Measurements from ENCODE around the gene SLC27A4.
"Not testable (repeated sequence)": the region's sequence is repeated elsewhere in the genome, so short reads cannot be mapped to it uniquely, and the experiment has no call there.

The SLC27A4 gene

GRCh38 chr9:128325629-128326028 lies 14.7 kb upstream of the SLC27A4 start:
- DNase-seq: no peak

- no peak for DNase-seq
These were observed 6.9 kb upstream of the SLC27A4 start for GRCh38 chr9:128333451-128333869.

DNA sequence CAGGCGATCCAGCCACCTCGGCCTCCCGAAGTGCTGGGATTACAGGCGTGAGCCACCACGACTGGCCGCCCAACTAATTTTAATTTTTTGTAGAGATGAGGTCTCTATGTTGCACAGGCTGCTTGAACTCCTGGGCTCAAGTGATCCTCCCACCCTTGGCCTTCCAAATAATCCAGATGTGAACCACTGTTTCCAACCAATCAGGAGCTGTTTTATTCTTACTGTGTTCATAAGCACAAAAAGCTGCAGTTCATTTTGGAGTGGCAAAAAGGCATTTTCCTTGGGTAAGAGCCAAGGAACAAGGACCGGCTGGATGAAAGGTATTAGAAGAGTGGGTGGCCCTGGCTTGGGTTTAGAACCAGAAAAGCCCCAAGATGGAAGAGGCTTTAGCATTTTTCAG lies 5.2 kb upstream of the SLC27A4 start:
- no peak for DNase-seq

GRCh38 chr9:128335914-128336313 lies 4.4 kb upstream of the SLC27A4 start:
- no peak for DNase-seq

GRCh38 chr9:128337936-128338335 lies 2.4 kb upstream of the SLC27A4 start:
- DNase-seq: no peak

- not testable (repeated sequence) for DNase-seq
These were observed 1.3 kb upstream of the SLC27A4 start for GRCh38 chr9:128338852-128339614.

- DNase-seq: no peak
These were observed 536 bp downstream of the SLC27A4 start for GRCh38 chr9:128340691-128341434.

GRCh38 chr9:128341435-128341849 lies 1.1 kb downstream of the SLC27A4 start:
- DNase-seq: no peak

DNA sequence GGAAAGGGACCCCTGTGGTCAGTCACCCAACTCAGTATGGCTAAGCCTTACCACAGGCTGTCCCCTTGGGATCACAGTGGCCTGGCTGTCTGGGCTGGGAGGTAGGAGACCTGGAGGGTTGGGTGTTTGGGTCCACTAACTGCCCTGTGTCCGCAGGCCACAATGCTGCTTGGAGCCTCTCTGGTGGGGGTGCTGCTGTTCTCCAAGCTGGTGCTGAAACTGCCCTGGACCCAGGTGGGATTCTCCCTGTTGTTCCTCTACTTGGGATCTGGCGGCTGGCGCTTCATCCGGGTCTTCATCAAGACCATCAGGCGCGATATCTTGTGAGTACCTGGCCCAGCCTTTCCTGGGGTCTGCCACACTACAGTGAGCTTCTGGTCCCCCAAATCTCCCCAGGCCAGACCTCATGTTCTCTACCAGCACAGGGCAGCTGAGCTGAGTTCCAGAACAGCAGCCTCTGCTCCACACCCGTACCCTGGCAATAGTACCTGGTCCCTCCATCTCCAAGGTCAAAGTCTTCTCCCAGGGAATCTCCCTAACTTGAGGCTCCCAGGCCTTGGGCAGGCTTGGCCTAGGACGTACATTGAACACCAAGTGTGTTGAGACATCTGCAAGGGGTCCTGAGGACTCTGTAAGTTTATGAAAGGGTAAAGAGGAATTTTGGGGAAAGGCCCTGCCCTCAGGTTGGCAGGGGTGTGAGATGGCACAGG lies 2.8 kb downstream of the SLC27A4 start:
- DNase-seq: no peak

DNA sequence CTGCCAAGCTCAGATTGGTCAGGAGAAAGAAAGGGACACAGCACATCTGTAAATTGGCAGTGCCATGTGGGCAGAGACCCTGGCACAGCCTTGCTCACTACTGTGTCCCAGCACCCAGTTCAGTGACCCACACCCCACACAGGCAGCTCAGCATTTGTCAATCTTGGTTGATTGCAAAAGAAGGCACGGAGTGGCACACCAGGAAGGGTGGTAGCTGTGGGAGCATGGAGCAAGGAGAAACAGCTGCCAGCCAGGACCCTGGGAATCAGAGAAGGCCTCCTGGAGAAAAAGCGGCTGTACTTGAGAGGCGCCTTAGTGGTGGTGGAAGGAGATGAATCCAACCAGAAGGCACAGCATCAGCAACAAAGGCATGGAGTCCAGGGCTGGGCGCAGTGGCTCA lies 3.5 kb downstream of the SLC27A4 start:
- no peak for DNase-seq

DNA sequence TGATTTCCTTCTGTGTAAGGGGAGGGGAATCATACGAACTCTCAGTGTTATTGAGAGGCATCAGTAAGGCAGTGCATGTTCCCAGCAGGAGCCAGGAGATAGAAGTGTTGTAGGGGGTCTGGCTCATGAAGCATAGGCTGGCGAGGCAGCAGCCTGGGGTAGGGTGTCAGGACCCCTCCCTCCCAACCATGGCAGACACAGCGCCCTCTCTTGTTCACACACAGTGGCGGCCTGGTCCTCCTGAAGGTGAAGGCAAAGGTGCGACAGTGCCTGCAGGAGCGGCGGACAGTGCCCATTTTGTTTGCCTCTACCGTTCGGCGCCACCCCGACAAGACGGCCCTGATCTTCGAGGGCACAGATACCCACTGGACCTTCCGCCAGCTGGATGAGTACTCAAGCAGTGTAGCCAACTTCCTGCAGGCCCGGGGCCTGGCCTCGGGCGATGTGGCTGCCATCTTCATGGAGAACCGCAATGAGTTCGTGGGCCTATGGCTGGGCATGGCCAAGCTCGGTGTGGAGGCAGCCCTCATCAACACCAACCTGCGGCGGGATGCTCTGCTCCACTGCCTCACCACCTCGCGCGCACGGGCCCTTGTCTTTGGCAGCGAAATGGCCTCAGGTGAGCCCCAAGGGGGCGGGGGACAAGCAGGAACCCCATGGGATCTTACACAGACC lies 4.7 kb downstream of the SLC27A4 start:
- no peak for DNase-seq

- DNase-seq: no peak
These were observed 8.8 kb downstream of the SLC27A4 start for GRCh38 chr9:128349125-128349524.

DNA sequence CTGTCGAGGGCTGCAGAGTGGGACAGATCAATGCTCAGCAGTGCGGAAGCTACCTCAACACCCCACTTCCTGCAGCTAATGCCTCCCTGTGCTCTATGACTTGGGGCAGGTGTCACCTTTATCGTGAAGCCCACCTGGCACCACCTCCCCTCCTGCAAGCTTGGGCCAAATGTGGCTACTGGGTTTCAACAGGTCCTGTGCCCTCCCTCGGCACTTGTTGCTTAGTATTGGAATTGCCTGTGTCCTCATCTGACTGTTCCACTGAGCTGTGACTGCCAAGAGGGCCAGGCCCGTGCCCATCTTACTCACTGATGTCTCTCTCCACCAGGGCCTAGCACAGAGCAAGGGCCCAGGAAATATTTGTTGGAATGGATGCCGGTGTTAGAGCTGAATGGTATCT lies 9.4 kb downstream of the SLC27A4 start:
- DNase-seq: no peak

GRCh38 chr9:128355451-128355850 lies 15.1 kb downstream of the SLC27A4 start:
- no peak for DNase-seq

DNA sequence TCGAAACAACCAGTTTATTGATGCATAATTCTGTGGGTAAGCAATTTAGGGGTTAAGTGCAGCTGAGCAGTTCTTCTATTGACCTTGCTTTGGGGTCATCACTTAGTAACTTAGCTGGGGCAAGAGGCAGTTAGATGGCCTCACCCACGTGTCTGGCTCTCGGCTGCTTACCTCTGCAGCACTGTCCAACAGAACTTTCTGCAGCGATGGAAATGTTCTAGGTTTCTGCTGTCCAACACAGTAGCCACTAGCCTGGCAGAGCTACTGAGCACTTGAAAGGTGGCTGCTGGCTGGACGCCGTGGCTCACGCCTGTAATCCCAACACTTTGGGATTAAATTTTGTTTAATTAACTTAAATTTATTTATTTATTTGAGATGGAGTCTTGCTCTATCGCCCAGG lies 17.8 kb downstream of the SLC27A4 start:
- DNase-seq: no peak

GRCh38 chr9:128358861-128359260 lies 18.5 kb downstream of the SLC27A4 start:
- no peak for DNase-seq

DNA sequence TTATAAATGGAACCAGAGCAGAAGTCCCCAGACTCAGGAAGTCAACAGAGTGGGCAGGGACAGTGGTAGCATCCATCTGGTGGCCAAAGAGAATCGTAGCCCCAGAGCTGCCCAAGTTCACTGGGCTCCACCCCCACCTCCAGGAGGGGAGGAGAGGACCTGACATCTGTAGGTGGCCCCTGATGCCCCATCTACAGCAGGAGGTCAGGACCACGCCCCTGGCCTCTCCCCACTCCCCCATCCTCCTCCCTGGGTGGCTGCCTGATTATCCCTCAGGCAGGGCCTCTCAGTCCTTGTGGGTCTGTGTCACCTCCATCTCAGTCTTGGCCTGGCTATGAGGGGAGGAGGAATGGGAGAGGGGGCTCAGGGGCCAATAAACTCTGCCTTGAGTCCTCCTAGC lies 20.5 kb downstream of the SLC27A4 start:
- DNase-seq: no peak

DNA sequence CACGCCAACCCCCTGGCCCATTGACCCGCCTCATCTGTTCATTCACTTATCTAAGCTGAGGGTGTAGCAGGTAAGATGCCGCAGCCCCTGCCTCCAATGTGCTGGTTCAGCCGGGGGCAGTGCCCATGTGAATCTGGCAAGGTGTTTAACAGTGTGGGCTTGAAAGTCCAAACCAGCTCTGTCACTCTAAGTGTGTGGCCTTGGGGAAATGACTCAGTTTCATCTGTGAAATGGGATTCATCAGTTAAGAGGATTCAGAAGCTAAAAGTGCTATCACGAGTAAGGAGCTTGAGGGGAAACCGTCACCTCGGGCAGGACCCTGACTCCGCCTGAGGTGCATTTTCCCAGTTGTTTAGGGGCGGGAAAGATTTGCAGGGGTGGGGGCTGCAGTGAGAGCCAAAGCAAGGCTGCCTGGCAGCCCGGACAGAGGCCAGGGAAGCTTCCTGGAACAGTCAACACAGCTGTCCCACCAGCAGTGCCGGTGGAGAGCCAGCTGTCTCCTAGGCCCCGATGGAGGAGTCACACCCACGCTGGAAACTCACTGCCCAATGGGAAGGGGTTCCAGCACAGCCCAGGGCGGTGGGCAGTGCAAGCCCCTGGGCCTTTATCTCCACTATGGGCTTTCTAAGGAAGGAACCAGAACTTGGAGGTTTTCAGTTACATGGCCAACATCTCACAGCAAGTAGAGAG lies 21.1 kb downstream of the SLC27A4 start:
- no peak for DNase-seq

DNA sequence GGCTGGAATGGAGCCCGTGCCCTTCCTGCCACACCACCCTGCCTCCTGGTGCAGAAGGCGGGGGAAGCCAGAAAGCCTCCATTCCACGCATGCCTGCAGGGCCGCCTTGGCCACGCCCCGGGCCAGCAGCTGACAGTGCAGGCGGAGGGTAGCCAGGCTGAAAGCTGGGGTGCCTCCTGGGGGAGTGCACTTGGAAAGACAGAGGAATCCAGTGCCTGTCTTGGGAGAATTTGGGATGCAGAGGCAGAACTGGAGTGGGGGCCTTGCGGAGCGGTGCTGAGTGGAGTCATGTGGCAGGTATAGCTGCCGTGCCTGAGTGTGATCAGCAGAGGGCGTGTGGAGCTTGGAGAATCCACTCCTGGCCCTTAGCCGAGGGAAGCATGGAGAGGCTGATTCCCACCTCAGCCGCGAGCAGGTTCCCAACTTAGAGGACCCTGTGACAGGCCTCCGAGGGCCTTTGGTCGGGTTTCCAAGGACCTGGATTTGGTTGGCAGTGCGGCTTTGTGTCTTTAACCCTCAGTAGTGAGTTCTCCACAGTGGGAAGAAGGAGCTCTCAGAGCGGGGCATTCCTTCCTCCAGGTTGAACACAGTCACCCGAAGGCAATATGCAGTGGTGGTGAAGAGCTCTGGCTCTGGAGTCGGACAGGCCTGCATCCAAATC lies 21.8 kb downstream of the SLC27A4 start:
- peak; percentile 14 for DNase-seq

DNA sequence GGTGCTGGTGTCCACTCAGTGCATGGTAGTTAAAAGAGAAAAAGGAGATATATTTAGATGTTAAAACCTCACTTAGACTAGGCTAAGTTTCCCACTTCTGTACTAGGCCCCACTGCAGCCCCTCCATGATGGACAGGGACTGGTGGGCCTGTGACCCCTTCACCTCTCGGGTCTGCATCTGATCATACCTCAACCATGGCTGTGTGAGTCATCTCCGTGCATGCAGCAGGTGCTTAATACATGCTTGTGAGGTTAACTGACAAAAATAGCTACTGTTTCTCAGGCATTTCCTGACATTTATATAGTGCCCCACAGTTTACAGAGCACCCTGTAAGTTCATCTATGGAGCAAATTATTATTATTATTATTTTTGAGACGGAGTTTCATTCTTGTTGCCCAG lies 22.4 kb downstream of the SLC27A4 start:
- DNase-seq: no peak

DNA sequence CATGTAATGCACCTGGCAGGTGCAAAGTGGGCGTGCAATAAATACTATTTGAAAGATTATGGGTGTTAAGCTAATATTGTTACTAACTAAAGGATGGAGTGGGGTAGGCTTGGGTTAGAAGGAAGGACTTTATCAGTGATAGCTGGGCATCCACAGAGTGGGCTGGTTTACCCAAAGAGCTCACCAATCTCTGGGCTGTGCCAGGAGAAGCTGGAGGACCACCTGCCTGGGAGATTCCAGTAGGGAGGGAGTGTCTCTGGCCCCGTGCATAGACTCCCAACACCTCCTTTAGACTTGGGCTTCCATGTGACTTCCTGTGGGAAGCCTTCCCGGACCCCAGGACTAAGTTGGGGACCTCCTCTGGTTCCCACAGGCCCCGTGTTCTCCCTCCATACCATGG lies 25.2 kb downstream of the SLC27A4 start:
- DNase-seq: no peak
